GM21717 (cell line): ENCODE measurements around the gene LRRN4CL.

Experiments
- ATAC-seq: cut with Tn5 transposase; IDR thresholded peaks from one replicate; pipeline ENCODE4 v1.9.1; 2021; ENCODE audit warnings: mild to moderate bottlenecking, moderate library complexity; ENCODE audit not compliant: unreplicated experiment

LRRN4CL gene

DNA sequence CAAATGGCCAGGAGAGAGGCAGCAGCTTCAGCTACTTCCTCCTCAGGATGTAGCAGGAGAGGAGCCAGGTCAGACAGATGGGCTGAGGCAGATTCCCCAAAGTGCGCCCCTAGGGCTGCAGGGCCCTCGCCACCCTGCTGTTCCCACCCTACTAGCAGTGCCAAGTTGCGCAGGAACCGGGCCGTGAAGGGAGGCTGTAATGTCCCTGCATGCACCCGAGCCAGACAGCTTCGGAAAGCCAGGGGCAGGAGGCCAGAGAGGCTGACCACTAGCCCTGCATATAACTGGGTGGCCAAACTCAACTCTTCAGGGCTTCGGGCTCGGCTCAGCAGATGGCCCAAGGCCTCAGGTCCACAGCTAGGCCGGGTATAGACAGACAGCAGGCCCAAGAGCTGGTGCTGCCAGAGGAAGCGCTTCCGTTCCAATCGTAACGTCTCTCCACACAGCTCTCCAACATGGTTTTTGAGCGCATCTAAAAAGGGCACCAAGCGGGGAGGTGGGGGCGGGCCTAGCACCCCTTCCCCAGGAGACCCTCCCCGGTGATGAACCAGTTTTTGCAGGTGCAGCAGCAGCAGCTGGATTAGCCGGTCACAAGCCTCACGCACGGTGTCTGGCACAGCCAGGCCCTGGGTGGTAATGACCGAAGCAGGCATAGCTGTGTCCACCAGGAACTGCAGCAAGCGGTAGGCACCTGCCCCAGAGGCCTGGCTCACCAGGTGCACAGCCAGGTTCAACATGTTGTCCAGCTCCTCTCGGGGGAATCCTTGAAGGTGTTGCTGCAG, 41.0 kb downstream of the LRRN4CL start:
- no peak for ATAC-seq

DNA sequence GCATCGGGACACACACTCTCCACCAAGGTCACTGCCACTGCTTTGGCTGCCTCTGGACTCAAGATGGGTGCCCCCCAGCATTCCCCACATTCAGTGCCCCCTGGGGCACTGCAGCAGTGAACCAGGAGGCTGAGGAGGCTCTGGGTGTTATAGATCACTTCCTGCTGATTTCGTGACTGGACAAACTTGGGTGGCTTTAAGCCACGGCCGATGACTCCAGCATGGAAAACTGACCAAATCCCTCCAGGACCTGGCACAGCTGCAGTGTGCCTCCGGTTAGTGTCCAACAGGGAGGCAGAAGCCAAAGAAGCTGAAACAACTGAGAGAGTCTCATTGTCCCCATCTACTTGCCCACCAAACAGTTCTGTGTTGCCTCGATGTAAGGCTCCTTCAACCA, 41.7 kb downstream of the LRRN4CL start:
- ATAC-seq, result no peak

DNA sequence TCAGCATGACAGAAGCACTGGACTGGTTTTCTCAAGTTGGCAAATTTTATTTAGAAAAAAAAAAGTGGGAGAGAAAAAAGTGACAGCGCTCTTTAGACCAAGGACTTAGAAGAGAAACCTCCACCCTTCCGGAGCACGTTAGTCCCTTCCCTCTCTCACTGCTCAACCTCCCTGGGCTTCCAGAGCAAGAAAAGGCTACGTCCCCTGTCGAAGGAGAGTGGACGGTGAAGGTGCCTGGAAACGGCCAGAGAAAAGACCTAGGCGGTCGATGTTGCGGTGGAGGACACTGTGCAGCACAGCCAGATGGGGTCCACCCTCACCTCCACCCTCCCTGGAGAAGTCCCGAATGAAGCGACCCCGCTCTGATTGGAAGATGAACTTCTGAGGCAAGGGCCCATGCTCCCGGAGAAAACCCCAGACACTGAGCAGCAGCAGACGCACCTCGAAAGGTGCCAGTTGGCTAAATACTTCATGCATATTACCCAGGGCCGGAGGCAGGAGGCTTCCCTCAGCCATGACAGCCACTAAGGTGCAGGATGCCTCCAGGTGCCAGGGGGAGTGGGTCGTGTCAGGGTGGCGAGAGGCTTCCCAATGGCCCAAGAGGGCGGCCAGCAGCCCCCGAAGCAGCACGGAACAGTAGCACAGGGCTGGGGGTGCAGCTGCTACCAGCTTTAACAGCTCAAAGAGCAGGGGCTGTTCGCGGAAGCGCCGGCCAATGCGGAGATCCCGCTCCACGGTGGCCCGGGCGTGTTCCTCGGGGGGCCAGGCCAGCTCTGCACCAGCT, 42.3 kb downstream of the LRRN4CL start:
- ATAC-seq, result no peak

DNA sequence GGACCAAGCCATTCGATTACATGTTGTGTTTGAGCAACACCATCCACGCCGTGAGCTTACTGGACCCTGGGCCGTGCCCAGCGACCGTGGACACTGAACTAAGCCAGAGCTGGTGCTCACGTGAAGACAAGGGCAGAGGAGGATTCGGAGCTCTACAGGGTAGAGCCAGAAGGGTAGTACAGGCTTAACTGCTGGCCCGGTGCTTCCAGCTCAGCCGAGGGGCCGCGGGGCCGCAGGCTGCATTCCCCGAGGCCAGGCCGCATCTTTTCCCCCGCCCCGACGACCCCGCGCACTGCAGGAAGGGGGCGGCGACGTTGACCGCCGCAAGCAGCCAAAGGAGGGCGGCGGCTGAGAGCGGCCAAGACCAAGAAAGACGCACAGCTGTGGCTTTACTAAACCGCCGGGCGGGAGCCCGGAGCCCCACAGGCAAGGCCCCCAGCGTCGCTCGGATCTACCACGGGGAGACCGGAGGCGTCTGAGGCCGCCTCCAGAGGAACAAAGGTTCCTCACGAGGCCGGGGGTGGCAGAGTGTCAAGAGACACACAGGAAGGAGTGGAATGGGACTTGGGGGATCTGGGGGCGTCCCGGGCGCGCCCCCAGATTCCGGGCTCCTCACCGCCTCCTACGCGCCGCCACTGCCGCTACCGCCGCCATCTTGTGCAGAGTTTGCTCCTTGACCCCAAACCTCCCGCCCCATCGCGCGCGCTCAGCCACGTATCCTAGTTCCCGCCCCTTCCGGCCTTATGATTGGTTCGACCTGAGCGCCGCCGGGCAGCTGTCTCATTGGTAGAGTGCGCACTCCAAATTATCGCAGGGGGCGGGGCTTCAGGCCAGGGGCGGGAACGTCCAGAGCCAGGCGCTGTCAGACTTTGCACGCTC, 43.1 kb downstream of the LRRN4CL start, which contains the start of gene GANAB:
Gene GANAB (minus strand): TSS at position 668 of the 879 bp plus-strand sequence. CDS start 14 bp downstream, at position 654.
- peak; percentile 83 for ATAC-seq

DNA sequence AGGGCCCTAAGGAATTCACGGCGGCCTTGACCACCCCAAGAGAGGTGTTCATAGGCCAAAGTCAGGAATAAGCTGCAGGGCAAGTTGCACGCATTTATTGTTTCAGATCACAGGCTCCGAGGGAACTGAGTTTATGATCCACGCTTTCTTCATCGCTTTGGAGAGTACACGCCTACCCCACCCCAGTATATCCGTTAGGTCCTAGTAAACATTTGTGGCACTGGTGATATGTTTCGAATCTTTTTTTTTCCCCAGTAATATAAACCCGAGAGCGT, 43.7 kb downstream of the LRRN4CL start:
- ATAC-seq, result no peak

DNA sequence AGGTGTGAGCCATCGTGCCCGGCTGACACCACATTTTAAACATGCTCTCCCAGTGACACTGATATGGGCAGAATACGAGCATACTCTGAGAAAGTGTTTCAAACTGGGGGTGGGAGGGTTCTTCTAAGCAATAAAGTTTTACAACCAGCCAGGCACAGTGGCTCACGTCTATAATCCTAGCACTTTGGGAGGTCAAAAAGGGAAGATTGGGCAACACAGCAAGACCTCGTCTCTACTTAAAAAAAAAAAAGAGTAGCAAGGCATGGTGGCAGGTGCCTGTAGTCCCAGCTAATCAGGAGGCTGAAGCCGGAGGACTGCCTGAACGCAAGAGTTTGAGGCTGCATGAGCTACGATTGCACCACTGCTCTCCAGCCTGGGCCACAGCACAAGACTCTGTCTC, 45.1 kb downstream of the LRRN4CL start:
- ATAC-seq, result no peak
